AG04450 (cell line): ENCODE results near the gene AUTS2. TPM values are rescaled to one million over a fixed set of nuclear protein-coding genes. Genes with fewer than 3 reads are reported as not detected.

ENCODE experiments used
- CTCF ChIA-PET: fragments of 300-600, 350-600 bp; formaldehyde crosslinking; extraction: SDS; loops from one replicate; lab custom pipeline; 2022; ENCODE audit warnings: antibody characterized with exemption, inconsistent platforms; lab: Charles Lee
- POLR2A ChIA-PET: fragments of 350-600 bp; formaldehyde crosslinking; extraction: SDS; loops from one replicate; lab custom pipeline; 2021; ENCODE audit warnings: antibody characterized with exemption, inconsistent platforms; lab: Yijun Ruan, JAX
- DNase-seq: peaks from one replicate; pipeline ENCODE4 v3.0.0-alpha.2; 2011; ENCODE audit warnings: low read depth, low spot score
- H3K27ac ChIP-seq: one replicate; pipeline ENCODE4 v1.5.1; 2012; ENCODE audit warnings: low read depth, low read length, control low read depth
- H3K27me3 ChIP-seq: one replicate; pipeline ENCODE4 v1.6.0; 2012; ENCODE audit warnings: low read length; ENCODE audit not compliant: control insufficient read depth, insufficient read depth
- H3K4me3 ChIP-seq: 2 replicates; pipeline ENCODE4 v1.5.1; 2011; ENCODE audit warnings: mild to moderate bottlenecking, low read depth, low read length, control low read depth
- H3K9me3 ChIP-seq: 2 replicates; pipeline ENCODE4 v1.5.1; 2012; ENCODE audit warnings: low read length; ENCODE audit not compliant: control insufficient read depth, insufficient read depth
- polyA plus RNA-seq: library from polyadenylated mRNA; depleted of rRNA; stranded (reverse); fragments of >200 nt; gene quantifications from 2 replicates; pipeline ENCODE4 v1.2.3, GENCODE V29; 2011
- TF ChIP-seq, protein P1 (sequence below): IDR thresholded peaks from 2 replicates; pipeline ENCODE4 v1.5.1; 2011; ENCODE audit warnings: low read depth, low read length, control low read depth, inconsistent platforms

The AUTS2 gene
- polyA plus RNA-seq, 1 experiment = 1.5 TPM

- TF ChIP-seq, protein P1, sequence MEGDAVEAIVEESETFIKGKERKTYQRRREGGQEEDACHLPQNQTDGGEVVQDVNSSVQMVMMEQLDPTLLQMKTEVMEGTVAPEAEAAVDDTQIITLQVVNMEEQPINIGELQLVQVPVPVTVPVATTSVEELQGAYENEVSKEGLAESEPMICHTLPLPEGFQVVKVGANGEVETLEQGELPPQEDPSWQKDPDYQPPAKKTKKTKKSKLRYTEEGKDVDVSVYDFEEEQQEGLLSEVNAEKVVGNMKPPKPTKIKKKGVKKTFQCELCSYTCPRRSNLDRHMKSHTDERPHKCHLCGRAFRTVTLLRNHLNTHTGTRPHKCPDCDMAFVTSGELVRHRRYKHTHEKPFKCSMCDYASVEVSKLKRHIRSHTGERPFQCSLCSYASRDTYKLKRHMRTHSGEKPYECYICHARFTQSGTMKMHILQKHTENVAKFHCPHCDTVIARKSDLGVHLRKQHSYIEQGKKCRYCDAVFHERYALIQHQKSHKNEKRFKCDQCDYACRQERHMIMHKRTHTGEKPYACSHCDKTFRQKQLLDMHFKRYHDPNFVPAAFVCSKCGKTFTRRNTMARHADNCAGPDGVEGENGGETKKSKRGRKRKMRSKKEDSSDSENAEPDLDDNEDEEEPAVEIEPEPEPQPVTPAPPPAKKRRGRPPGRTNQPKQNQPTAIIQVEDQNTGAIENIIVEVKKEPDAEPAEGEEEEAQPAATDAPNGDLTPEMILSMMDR = no peak
- ChIA-PET POLR2A (no interaction called here), CTCF (no interaction called here)
- H3K27ac ChIP-seq = no peak overlapping the region
- H3K9me3 ChIP-seq = no peaks in the 10 kb centered on the region
- no peak overlapping the region for H3K4me3 ChIP-seq
- DNase-seq = no peak
- no peaks in the 10 kb centered on the region for H3K27me3 ChIP-seq
Observed at GRCh38 chr7:69708857-69709256, 110.6 kb downstream of the AUTS2 start.

GRCh38 chr7:69710768-69711438 lies 112.6 kb downstream of the AUTS2 start:
- H3K27me3 ChIP-seq = no peaks in the 10 kb centered on the region
- no peak overlapping the region for H3K27ac ChIP-seq
- TF ChIP-seq, protein P1 = no peak
- H3K9me3 ChIP-seq = no peaks in the 10 kb centered on the region
- POLR2A ChIA-PET = no interaction called here
- DNase-seq = no peak
- no peak overlapping the region for H3K4me3 ChIP-seq
- CTCF ChIA-PET = no interaction called here

GRCh38 chr7:69714886-69715576 lies 116.8 kb downstream of the AUTS2 start:
- Histone ChIP-seq H3K27me3 (no peaks in the 10 kb centered on the region), H3K4me3 (no peak overlapping the region), H3K27ac (no peak overlapping the region), H3K9me3 (no peaks in the 10 kb centered on the region)
- CTCF ChIA-PET = no interaction called here
- DNase-seq = no peak
- TF ChIP-seq, protein P1 = no peak
- POLR2A ChIA-PET = no interaction called here

DNA sequence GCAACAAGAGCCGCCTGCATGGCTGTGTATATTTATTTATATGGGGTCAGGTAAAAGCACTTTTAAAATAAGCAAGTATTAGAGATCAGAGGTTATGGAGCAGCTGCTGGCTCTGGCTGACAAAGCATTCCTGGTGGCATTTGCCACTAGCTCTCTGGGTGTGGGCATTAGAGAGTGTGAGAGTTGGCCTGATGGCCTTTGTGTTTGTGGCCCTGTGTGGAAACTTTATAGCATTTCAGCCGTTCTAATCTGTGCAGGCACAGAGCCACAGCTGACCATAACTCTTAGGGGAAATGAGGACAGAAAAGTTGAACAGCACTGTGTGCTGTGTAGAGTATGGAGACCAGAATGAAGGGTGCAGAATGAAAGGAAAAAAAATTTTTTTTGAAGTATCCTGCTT lies 118.9 kb downstream of the AUTS2 start:
- Histone ChIP-seq H3K9me3 (no peaks in the 10 kb centered on the region), H3K27ac (no peak overlapping the region), H3K4me3 (no peak overlapping the region), H3K27me3 (no peaks in the 10 kb centered on the region)
- ChIA-PET CTCF (no interaction called here), POLR2A (no interaction called here)
- no peak for DNase-seq
- TF ChIP-seq, protein P1 = no peak

- ChIA-PET POLR2A (no interaction called here), CTCF (no interaction called here)
- no peaks in the 10 kb centered on the region for H3K9me3 ChIP-seq
- H3K27me3 ChIP-seq = no peaks in the 10 kb centered on the region
- no peak for DNase-seq
- H3K4me3 ChIP-seq = no peak overlapping the region
- H3K27ac ChIP-seq = no peak overlapping the region
- TF ChIP-seq, protein P1 = no peak
Observed at GRCh38 chr7:69719717-69720116, 121.4 kb downstream of the AUTS2 start.
